ENCODE measurements around the gene LINGO4.
"Not testable (repeated sequence)": the region's sequence is repeated elsewhere in the genome, so short reads cannot be mapped to it uniquely, and the experiment has no call there.

The LINGO4 gene

DNA sequence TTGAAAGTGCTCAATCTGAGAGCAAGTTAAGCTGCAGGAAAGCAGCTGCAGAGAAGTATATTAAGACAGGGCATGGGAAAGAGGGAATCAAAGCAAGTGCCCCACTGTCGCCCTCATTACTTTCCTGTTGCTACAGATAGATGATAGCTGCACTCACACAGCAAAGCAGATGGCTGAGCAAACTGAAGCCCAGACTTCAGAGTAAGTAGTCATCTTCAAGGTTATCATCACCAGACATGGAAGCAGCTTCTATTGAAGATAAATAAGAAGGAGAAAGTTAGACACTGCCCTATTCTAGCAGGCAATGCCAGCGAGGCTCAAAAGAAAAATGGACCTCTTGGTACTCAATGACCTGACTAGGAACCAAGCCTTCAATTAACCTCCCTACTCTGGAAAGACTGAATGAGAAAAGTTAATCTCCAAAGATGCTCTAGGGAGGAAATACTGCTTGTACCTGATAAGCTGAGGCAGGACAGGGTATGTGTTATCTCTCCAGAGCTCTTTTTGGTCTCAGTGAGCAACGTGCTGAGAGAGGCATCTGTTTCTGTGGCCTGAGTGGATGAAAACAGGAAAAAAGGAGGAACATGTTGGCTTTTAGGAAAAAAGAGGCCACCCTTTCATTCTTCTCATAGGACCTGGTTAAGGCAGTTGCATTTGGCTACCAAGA, 30.8 kb downstream of the LINGO4 start:
- DNase-seq (ENCODE audit: insufficient read length, low spot score) (no peak), FAIRE-seq (no peak)
- TF ChIP-seq POLR2A (IDR thresholded peaks at IDR 0.05; ENCODE audit: low read depth, low read length): no peak

DNA sequence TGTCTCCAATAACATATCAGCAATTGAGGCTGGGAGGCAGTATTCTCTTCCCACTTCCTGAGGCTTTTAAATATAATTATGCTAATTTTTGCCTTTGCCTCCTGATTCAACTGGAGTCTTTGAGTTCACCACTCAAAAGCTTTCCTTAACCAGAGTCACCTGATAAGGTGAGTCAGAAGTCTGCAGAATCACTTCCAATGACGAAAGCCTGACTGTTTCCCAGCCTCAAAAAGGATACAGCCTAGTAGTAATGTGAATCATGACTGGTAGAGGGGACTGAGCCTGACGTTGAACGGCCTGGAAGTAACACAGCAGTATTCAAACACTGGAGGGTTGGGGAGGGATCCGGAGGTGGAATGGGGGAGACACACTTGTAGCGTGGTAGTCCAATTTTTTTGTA, 31.5 kb downstream of the LINGO4 start:
- DNase-seq (ENCODE audit: insufficient read length, low spot score) (peak; percentile 99), FAIRE-seq (peak; percentile 86)

DNA sequence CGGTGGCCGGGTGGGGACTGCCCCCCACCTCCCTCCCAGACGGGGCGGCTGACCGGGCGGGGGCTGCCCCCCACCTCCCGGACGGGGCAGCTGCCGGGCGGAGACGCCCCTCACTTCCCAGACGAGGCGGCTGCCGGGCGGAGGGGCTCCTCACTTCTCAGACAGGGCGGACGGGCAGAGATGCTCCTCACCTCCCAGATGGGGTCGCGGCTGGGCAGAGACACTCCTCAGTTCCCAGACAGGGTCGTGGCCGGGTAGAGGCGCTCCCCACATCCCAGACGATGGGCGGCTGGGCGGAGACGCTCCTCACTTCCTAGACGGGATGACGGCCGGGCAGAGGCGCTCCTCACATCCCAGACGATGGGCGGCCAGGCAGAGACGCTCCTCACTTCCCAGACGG, 35.9 kb downstream of the LINGO4 start:
- DNase-seq (ENCODE audit: insufficient read length, low spot score); FAIRE-seq: not testable (repeated sequence)

More for the DNA sequence above, 31.5 kb downstream of the LINGO4 start:
- TF ChIP-seq POLR2A (IDR thresholded peaks at IDR 0.05; ENCODE audit: low read depth, low read length): no peak

DNA sequence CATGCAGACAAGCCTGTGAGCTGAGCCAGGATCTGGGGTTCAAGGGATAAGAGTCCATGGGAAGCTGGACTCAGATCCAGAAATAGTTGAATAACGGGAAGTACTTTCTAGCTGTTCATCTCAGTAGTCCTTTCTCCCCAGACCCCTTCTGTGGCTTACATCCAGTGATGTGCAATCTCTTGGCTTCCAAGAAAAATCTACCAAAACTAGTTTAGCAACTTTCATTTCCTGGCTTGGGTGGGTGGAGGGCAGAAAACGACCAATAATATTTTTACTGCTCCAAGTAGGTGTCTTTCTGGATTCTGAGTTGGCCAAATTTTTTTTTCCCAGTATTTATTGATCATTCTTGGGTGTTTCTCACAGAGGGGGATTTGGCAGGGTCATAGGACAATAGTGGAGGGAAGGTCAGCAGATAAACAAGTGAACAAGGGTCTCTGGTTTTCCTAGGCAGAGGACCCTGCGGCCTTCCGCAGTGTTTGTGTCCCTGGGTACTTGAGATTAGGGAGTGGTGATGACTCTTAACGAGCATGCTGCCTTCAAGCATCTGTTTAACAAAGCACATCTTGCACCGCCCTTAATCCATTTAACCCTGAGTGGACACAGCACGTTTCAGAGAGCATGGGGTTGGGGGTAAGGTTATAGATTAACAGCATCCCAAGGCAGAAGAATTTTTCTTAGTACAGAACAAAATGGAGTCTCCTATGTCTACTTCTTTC, 36.7 kb downstream of the LINGO4 start:
- not testable (repeated sequence) for FAIRE-seq; DNase-seq (ENCODE audit: insufficient read length, low spot score)

DNA sequence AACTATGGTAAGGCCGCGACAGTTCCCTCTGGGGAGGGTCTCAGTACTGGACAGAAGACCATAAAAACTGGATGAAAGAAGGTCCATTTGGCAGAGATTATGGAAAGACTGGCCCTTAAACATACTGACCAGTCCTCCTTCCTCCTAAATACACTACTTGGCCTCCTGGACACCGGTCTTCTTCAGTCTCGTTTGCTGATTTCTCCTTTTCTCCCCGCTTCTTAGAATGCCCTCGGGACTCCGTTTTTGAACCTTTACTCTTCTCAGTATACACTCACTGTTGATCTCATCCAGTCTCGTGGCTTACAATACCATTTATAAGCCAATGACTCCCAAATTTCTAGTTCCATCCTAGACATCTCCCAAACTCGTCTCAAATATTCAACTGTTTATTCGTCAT, 41.2 kb downstream of the LINGO4 start:
- FAIRE-seq (no peak), DNase-seq (ENCODE audit: insufficient read length, low spot score) (no peak)
- no peak for TF ChIP-seq POLR2A (IDR thresholded peaks at IDR 0.05; ENCODE audit: low read depth, low read length)

DNA sequence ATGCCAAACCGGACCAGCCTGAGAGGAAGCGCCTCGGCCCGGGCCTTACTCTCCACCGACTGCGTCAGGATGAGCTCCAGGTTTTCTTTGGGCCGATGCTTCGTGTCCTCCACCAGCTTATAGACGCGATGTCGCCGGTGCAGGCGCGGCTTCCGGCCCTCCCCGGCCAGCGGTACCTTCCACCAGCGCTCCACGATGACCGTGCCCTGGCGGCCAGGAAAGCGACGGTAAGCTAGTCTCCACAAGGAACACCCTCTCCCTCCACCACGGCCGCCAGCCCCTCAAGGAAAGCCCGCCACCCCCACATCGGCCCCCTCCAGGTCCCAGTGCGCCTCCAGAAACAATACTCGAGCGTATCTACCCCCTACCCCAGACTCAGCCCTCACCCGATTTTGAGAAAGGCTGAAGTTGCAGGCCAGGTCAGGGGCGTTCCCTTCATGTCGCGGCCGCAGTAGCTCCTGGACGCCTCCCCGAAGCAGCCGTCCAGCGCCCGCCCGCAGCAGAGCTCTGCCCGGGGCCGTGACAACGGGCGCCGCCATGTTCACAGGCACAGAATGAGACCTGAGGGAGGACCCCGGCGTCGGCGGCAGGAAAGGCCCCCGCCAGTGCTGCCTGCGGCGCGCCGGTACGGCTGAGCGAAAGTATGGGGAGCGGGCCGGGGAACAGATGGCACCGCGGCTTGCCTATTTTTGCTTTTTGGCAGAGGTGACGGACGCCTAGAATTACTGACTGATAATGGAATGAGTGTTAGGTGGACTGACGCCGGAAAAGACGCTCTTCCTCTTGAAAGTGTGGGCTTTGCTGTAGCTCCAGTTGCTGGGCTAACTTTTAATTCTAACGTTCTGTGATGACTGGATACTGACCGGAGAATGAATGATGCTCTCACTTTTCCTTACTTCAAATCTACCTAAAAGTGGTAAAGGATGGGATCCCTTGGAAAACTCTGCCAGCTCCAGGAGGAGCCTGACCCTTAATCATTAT, 42.0 kb downstream of the LINGO4 start, which contains the start of gene MRPL9:
MRPL9 (minus strand) TSS at position 556 of the 981 bp plus-strand sequence; CDS start at position 539, 17 bp downstream.
- FAIRE-seq (no peak), DNase-seq (ENCODE audit: insufficient read length, low spot score) (peak; percentile 98)

DNA sequence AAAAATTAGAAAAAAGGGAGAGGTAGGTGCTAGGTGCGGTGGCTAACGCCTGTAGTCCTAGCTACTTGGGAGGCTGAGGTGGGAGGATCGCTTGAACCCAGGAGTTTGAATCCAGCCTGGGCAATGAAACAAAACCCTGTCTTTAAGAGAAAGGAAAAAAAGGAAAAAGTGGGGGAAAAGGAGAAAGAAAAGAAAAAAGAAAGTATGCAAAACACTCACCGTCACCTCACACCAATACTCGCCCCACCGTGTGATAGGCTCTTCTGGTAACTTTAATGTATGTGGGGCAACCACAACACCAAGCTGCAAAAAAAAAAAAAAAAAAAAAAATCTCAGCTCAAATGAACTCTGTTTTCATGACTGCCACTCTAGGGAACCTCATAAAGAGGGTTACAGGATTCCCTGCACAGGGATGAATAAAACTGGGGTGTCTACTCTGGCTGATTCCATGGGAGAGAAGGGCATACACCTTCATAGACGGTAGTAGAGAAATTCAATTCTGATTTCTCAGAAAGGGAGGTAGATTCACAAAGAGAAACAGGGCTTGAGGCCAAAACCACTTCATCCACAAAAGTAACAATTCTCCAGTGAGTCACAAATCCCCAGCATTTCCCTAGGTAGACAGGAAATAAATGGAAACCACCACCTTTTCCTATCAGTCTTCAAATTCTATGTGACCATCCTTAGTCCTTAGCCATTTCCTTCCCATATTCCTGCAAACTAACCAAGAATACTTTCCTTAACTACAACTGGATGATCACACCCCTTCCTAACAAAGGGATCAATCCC, 44.4 kb downstream of the LINGO4 start:
- TF ChIP-seq POLR2A (IDR thresholded peaks at IDR 0.05; ENCODE audit: low read depth, low read length): no peak

More for the DNA sequence above, 42.0 kb downstream of the LINGO4 start, which contains the start of gene MRPL9:
- TF ChIP-seq POLR2A (IDR thresholded peaks at IDR 0.05; ENCODE audit: low read depth, low read length): peak; percentile 81

DNA sequence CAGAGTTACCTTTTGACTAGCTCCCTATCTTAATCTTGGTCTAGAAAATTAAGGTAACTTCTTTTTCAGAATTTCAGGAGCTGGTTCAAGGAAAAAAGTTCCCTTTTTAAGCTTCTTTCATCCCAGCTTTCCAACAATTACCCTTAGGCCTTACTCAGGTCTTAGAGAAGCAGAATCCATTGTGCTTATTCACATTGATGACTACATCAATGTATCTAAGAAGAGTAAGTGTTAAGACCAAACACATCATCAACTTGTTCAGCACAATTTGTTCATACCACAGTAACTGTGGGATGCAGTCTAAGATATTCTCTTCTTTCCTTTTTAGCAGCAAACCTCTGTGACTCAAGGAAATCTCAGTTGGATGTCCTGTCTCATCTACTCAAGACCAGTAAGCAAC, 46.0 kb downstream of the LINGO4 start:
- no peak for DNase-seq (ENCODE audit: insufficient read length, low spot score)
- FAIRE-seq: no peak
- TF ChIP-seq POLR2A (IDR thresholded peaks at IDR 0.05; ENCODE audit: low read depth, low read length): no peak

More for the DNA sequence above, 44.4 kb downstream of the LINGO4 start:
- DNase-seq (ENCODE audit: insufficient read length, low spot score): no peak
- FAIRE-seq: no peak

DNA sequence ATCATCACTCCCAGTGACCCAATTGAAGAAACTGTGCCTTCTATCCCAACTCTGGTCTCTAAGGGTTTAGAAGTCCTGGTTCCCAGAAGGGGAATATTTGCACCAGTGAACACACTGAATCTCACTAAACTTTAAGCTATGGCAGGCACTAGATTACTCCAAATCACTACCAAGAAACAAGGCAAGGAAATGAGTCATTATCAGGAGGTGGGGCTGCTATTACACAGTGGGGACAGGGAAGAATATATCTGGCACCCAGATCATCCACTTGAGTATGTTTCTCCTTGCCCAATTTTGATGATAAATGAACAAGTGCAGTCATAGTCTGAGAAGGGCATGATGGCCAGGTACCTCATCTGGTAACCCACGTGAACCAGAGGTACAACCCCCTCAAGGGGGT, 48.9 kb downstream of the LINGO4 start:
- FAIRE-seq (no peak), DNase-seq (ENCODE audit: insufficient read length, low spot score) (peak; percentile 81)
- TF ChIP-seq POLR2A (IDR thresholded peaks at IDR 0.05; ENCODE audit: low read depth, low read length): no peak

All from H54 (cell line).